Caco-2 (cell line): Measurements from ENCODE around the gene KIAA0753. TPM values are rescaled to one million over a fixed set of nuclear protein-coding genes. Genes with fewer than 3 reads are reported as not detected.

Source experiments
- BruUV-seq: library from RNA; stranded (reverse); fragments of 400-500 nt; replicated peaks from 2 replicates; lab custom pipeline; 2021; lab: Mats Ljungman, UMichigan
- CTCF ChIA-PET: fragments of 300-600 bp; sonication (Branson Sonifier 250); formaldehyde crosslinking; loops from one replicate; lab custom pipeline; 2022; ENCODE audit warnings: antibody characterized with exemption; lab: Charles Lee
- POLR2A ChIA-PET: fragments of 300-600 bp; sonication (Branson Sonifier 250); formaldehyde crosslinking; loops from one replicate; lab custom pipeline; 2022; ENCODE audit warnings: antibody characterized with exemption; lab: Charles Lee
- DNase-seq, 2 experiments: peaks; one replicate each; pipeline versions ENCODE4 v3.0.0 to v3.0.0-alpha.2; 2020 to 2022
- H3K27me3 ChIP-seq: replicated peaks from 2 replicates; pipeline ENCODE4 v1.6.0; 2011; ENCODE audit warnings: low read length; ENCODE audit not compliant: control insufficient read depth, insufficient read depth
- H3K36me3 ChIP-seq: 2 replicates; pipeline ENCODE4 v1.5.1; 2011; ENCODE audit warnings: low read length; ENCODE audit not compliant: control insufficient read depth, insufficient read depth
- H3K4me1 ChIP-seq: fragments of 250-450 bp; sonication (Bioruptor Pico); 2 replicates; pipeline ENCODE4 v1.5.1; 2020; ENCODE audit warnings: mild to moderate bottlenecking
- H3K4me3 ChIP-seq: 2 replicates; pipeline ENCODE4 v1.5.1; 2011; ENCODE audit warnings: low read depth, mild to moderate bottlenecking, control low read depth, low read length
- H3K9me3 ChIP-seq: fragments of 250-450 bp; sonication (Bioruptor Pico); 2 replicates; pipeline ENCODE4 v1.5.1; 2020; ENCODE audit warnings: mild to moderate bottlenecking, moderate library complexity
- H3K27ac Mint-ChIP-seq: one replicate; pipeline ENCODE4 v1.8.0; 2022; ENCODE audit warnings: mixed read lengths; ENCODE audit not compliant: unreplicated experiment
- H3K27me3 Mint-ChIP-seq: one replicate; pipeline ENCODE4 v1.8.0; 2022; ENCODE audit warnings: mixed read lengths; ENCODE audit not compliant: insufficient read depth, unreplicated experiment
- H3K36me3 Mint-ChIP-seq: one replicate; pipeline ENCODE4 v1.8.0; 2022; ENCODE audit warnings: mild to moderate bottlenecking, mixed read lengths; ENCODE audit not compliant: insufficient read depth, unreplicated experiment
- H3K4me1 Mint-ChIP-seq: one replicate; pipeline ENCODE4 v1.8.0; 2022; ENCODE audit warnings: low read depth, mixed read lengths; ENCODE audit not compliant: unreplicated experiment
- H3K4me3 Mint-ChIP-seq: one replicate; pipeline ENCODE4 v1.8.0; 2022; ENCODE audit warnings: mild to moderate bottlenecking, moderate library complexity, mixed read lengths; ENCODE audit not compliant: unreplicated experiment
- H3K9me3 Mint-ChIP-seq: one replicate; pipeline ENCODE4 v1.8.0; 2022; ENCODE audit warnings: mixed read lengths; ENCODE audit not compliant: unreplicated experiment
- CTCF ChIP-seq, 2 experiments: fragments of 200-600 bp in 1 of 2; IDR thresholded peaks; 1 replicate in 1 of 2; 2 replicates in 1 of 2; pipeline versions ENCODE4 v1.5.1 to v1.8.0; 2011 to 2022; ENCODE audit warnings: antibody characterized with exemption in 1 of 2, control low read depth in 1 of 2, inconsistent platforms in 1 of 2, low read depth in 1 of 2, low read length in 1 of 2, mild to moderate bottlenecking in 1 of 2, moderate library complexity in 1 of 2; ENCODE audit not compliant: insufficient read depth in 1 of 2, severe bottlenecking in 1 of 2, unreplicated experiment in 1 of 2
- intact Hi-C: fragments of 100-400 bp; cut with micrococcal nuclease; formaldehyde crosslinking; loops from one replicate; pipeline ENCODE4 v1.10.0; 2022; ENCODE audit not compliant: unreplicated experiment
- total RNA-seq: library from RNA; stranded (reverse); gene quantifications from 2 replicates; pipeline ENCODE4 v1.2.3, GENCODE V29; 2022

Gene KIAA0753
- total RNA-seq, 1 experiment from 2014 or later = 7.7 TPM

GRCh38 chr17:6576038-6576785 is 64.3 kb downstream of the KIAA0753 start:
- peak overlapping the region; percentile 44 for H3K27ac Mint-ChIP-seq
- no peaks in the 10 kb centered on the region for H3K36me3 Mint-ChIP-seq
- Histone ChIP-seq H3K27me3 (no peaks in the 10 kb centered on the region), H3K9me3 (no peaks in the 10 kb centered on the region), H3K36me3 (no peaks in the 10 kb centered on the region), H3K4me3 (no peak overlapping the region), H3K4me1 (no peaks in the 10 kb centered on the region)
- CTCF ChIA-PET = no interaction called here
- intact Hi-C loops = no loop called here
- no peaks in the 10 kb centered on the region for H3K4me1 Mint-ChIP-seq
- no TSS peak for BruUV-seq
- no peaks in the 10 kb centered on the region for H3K9me3 Mint-ChIP-seq
- H3K27me3 Mint-ChIP-seq = no peaks in the 10 kb centered on the region
- no peak for DNase-seq
- POLR2A ChIA-PET = no interaction called here
- no peak for TF ChIP-seq CTCF (IDR thresholded peaks at IDR 0.05; ENCODE audit: insufficient read depth in 1 of 2, low read depth in 1 of 2, low read length in 1 of 2, severe bottlenecking in 1 of 2, unreplicated experiment in 1 of 2)
- no peak overlapping the region for H3K4me3 Mint-ChIP-seq

- TF ChIP-seq CTCF (IDR thresholded peaks at IDR 0.05; ENCODE audit: insufficient read depth in 1 of 2, low read depth in 1 of 2, low read length in 1 of 2, severe bottlenecking in 1 of 2, unreplicated experiment in 1 of 2) = no peak
- Histone ChIP-seq H3K27me3 (no peaks in the 10 kb centered on the region), H3K4me3 (no peak overlapping the region), H3K9me3 (no peaks in the 10 kb centered on the region), H3K4me1 (no peaks in the 10 kb centered on the region), H3K36me3 (no peaks in the 10 kb centered on the region)
- POLR2A ChIA-PET = no interaction called here
- no TSS peak for BruUV-seq
- CTCF ChIA-PET = no interaction called here
- Mint-ChIP-seq H3K4me3 (no peak overlapping the region), H3K4me1 (no peaks in the 10 kb centered on the region), H3K36me3 (no peaks in the 10 kb centered on the region), H3K27me3 (no peaks in the 10 kb centered on the region), H3K27ac (peak overlapping the region; percentile 44), H3K9me3 (no peaks in the 10 kb centered on the region)
- intact Hi-C loops = no loop called here
- no peak for DNase-seq
Observed at GRCh38 chr17:6575596-6575988, 64.9 kb downstream of the KIAA0753 start.

- no peaks in the 10 kb centered on the region for H3K36me3 ChIP-seq
- no peaks in the 10 kb centered on the region for H3K9me3 Mint-ChIP-seq
- BruUV-seq = no TSS peak
- no peaks in the 10 kb centered on the region for H3K9me3 ChIP-seq
- H3K27ac Mint-ChIP-seq = no peak overlapping the region
- ChIA-PET POLR2A (no interaction called here), CTCF (no interaction called here)
- no peak for DNase-seq
- TF ChIP-seq CTCF (IDR thresholded peaks at IDR 0.05; ENCODE audit: insufficient read depth in 1 of 2, low read depth in 1 of 2, low read length in 1 of 2, severe bottlenecking in 1 of 2, unreplicated experiment in 1 of 2) = no peak
- H3K4me1 ChIP-seq = no peaks in the 10 kb centered on the region
- intact Hi-C loops = no loop called here
- H3K27me3 Mint-ChIP-seq = no peaks in the 10 kb centered on the region
- H3K4me3 ChIP-seq = no peak overlapping the region
- no peaks in the 10 kb centered on the region for H3K36me3 Mint-ChIP-seq
- H3K27me3 ChIP-seq = no peaks in the 10 kb centered on the region
- no peak overlapping the region for H3K4me3 Mint-ChIP-seq
- H3K4me1 Mint-ChIP-seq = no peaks in the 10 kb centered on the region
Observed at GRCh38 chr17:6574687-6575595, 65.6 kb downstream of the KIAA0753 start.
